ENCODE data around the gene GDPD4. TPM values are rescaled to one million over a fixed set of nuclear protein-coding genes. Genes with fewer than 3 reads are reported as not detected.

The GDPD4 gene
- total and polyA plus RNA-seq, 10 of the 15 experiments (the other 5 are each of a cell fraction or from before 2014, with no cell fraction given) = 0.23 TPM; not detected in 9

DNA sequence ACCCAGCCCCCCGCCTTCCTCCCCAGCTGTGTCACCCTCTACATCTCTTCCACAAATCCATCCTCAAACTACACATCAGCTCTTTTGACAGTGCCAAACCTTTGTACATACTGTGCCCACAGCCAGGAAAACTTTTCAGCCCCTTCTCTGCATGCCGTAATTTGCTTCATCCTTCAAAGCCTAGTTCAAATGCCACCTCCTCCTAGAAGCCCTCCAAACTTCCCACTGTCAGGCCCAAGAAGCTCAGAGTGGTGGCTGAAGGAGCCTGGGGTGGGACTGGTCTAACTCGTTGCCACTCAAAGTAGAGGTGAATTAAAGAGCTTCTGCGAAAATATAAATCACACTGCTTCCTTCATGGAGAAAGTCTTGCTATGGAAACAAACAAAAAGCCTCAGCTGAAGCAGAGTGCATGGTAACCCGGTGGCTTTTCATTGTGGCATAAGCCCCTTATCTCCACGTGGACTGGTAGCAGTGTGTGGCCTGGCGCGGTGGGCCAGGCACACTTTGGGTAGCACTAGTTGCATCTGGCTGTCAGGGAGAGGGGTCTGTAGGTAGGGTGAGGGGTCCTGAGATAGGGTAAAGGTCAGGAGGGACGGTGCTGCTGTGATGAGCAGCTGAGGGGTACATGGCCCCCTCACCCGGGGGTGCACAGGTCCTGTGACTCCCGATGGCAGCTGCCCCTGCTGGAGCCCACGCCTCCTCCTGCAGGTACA is 96.6 kb downstream of the GDPD4 start (continued):
- TF ChIP-seq ZBTB40 (IDR thresholded peaks at IDR 0.05; ENCODE audit: borderline replicate concordance) = no peak
- no peak for TF ChIP-seq MLLT1 (IDR thresholded peaks at IDR 0.05)
- TF ChIP-seq ZNF274 (IDR thresholded peaks at IDR 0.05; ENCODE audit: insufficient read depth, insufficient read length) = no peak
- TF ChIP-seq PML (IDR thresholded peaks at IDR 0.05; ENCODE audit: low read length) = no peak
- TF ChIP-seq ZNF217 (IDR thresholded peaks at IDR 0.05) = no peak
- no peak for TF ChIP-seq BRCA1 (IDR thresholded peaks at IDR 0.05; ENCODE audit: low read depth, low read length)
- TF ChIP-seq YY1 (IDR thresholded peaks at IDR 0.05; ENCODE audit: low read depth, low read length) = no peak
- TF ChIP-seq EED (IDR thresholded peaks at IDR 0.05; ENCODE audit: low read depth) = no peak

All from GM12878 (cell line).